ENCODE data around the gene COL5A3.

The COL5A3 gene

GRCh38 chr19:10021863-10022262, 11.6 kb upstream of the COL5A3 start:
- DNase-seq (ENCODE audit: extremely low spot score), result no peak
- TF ChIP-seq CTCF (IDR thresholded peaks at IDR 0.05; ENCODE audit: control extremely low read depth, extremely low read depth, low read depth, missing control alignments), result no peak
- CTCF ChIA-PET, result interaction anchor here (1.0 to 4.0 kb wide), 3 partner anchors 20 to 817 kb away, joined by 3 to 16 read pairs (median 3); no protein-coding TSS in a partner anchor
- POLR2A ChIA-PET, result interaction anchor here (0.7 kb wide), 1 partner anchor 22 kb away, joined by 4 read pairs; no protein-coding TSS in a partner anchor

- ChIA-PET CTCF (interaction anchor here (1.0 to 4.0 kb wide), 4 partner anchors 20 to 816 kb away, joined by 3 to 16 read pairs (median 3); no protein-coding TSS in a partner anchor), POLR2A (interaction anchor here (0.7 kb wide), 1 partner anchor 21 kb away, joined by 4 read pairs; no protein-coding TSS in a partner anchor)
- TF ChIP-seq CTCF (IDR thresholded peaks at IDR 0.05; ENCODE audit: control extremely low read depth, extremely low read depth, low read depth, missing control alignments), result no peak
- DNase-seq (ENCODE audit: extremely low spot score), result no peak
Measured at GRCh38 chr19:10021446-10021845, 11.1 kb upstream of the COL5A3 start.

GRCh38 chr19:10020851-10021250, 10.5 kb upstream of the COL5A3 start:
- CTCF ChIA-PET, result interaction anchor here (1.2 to 4.0 kb wide), 3 partner anchors 21 to 816 kb away, joined by 3 to 16 read pairs (median 3); no protein-coding TSS in a partner anchor
- POLR2A ChIA-PET, result no interaction called here
- no peak for TF ChIP-seq CTCF (IDR thresholded peaks at IDR 0.05; ENCODE audit: control extremely low read depth, extremely low read depth, low read depth, missing control alignments)
- no peak for DNase-seq (ENCODE audit: extremely low spot score)

GRCh38 chr19:10019246-10019645, 8.9 kb upstream of the COL5A3 start:
- CTCF ChIA-PET, result interaction anchor here (1.0 to 4.0 kb wide), 4 partner anchors 9 to 90 kb away, joined by 3 to 19 read pairs (median 10); no protein-coding TSS in a partner anchor
- no peak for DNase-seq (ENCODE audit: extremely low spot score)
- POLR2A ChIA-PET, result no interaction called here

GRCh38 chr19:10018786-10019185, 8.5 kb upstream of the COL5A3 start:
- POLR2A ChIA-PET, result no interaction called here
- DNase-seq (ENCODE audit: extremely low spot score), result no peak
- TF ChIP-seq CTCF (IDR thresholded peaks at IDR 0.05; ENCODE audit: control extremely low read depth, extremely low read depth, low read depth, missing control alignments), result no peak
- CTCF ChIA-PET, result interaction anchor here (1.0 to 4.0 kb wide), 4 partner anchors 9 to 89 kb away, joined by 3 to 19 read pairs (median 10); no protein-coding TSS in a partner anchor

More at GRCh38 chr19:10019246-10019645, 8.9 kb upstream of the COL5A3 start:
- no peak for TF ChIP-seq CTCF (IDR thresholded peaks at IDR 0.05; ENCODE audit: control extremely low read depth, extremely low read depth, low read depth, missing control alignments)

- TF ChIP-seq CTCF (IDR thresholded peaks at IDR 0.05; ENCODE audit: control extremely low read depth, extremely low read depth, low read depth, missing control alignments), result no peak
Measured at GRCh38 chr19:10018263-10018662, 8.0 kb upstream of the COL5A3 start.

More at GRCh38 chr19:10018263-10018662, 8.0 kb upstream of the COL5A3 start:
- POLR2A ChIA-PET, result no interaction called here
- CTCF ChIA-PET, result interaction anchor here (1.6 to 3.2 kb wide), 3 partner anchors 10 to 18 kb away, joined by 3 to 19 read pairs (median 6); no protein-coding TSS in a partner anchor
- no peak for DNase-seq (ENCODE audit: extremely low spot score)
